Stimulated activated naive CD4-positive, alpha-beta T cell (primary cell): Measurements from ENCODE around the gene IQCK.
"Not testable (repeated sequence)": the region's sequence is repeated elsewhere in the genome, so short reads cannot be mapped to it uniquely, and the experiment has no call there.

Experiments used
- DNase-seq, 6 experiments: peaks; one replicate each; lab custom pipeline; 2025; lab: John Stamatoyannopoulos, UW

The IQCK gene, protein sequence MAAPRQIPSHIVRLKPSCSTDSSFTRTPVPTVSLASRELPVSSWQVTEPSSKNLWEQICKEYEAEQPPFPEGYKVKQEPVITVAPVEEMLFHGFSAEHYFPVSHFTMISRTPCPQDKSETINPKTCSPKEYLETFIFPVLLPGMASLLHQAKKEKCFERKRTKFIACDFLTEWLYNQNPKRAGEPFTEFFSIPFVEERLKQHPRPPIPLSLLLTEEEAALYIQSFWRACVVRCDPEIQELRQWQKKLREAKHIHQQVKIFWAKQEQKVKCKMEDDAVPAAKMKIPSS

DNA sequence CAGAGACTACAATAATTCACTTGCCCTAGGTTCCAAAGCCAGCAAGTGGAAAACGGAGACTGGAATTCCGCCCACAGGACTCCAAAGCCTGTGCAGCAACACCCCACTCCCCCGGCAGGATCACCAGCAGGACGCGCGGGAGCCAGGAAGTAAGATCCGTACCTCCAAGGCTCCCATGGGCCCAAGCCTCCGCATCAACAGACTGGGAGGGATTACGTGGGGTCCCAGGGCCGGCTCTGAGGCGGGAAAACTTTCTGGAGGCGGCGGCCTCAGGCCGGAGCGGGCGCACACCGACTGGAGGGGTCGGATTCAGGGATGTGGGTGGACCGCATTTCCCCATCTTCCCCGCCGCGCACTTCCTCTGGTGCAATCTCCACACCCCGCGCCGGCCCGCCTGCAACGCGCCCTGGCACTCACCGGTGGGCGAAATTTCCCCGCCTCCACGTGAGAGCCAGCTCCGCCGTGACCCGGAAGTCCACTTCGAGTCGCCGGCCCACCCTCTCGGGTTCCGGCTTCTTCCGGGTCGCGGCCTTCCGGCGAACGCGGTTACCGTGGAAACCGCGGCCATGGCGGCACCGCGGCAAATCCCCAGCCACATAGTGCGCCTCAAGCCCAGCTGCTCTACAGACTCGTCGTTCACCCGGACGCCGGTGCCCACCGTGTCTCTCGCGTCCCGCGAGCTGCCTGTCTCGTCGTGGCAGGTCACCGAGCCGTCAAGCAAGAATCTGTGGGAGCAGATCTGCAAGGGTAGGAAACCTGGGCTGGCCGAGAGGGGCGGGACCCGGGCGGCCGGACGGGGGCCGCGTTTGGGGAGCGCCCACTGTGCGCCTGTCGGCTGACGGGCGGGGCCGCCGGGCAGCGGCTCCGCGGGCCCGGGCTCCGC lies at the start of gene IQCK, which contains the start of gene KNOP1:
Gene IQCK, plus strand, starts transcription at position 531 of the 883 bp plus-strand sequence. Its CDS starts 36 bp downstream, at position 567.
Gene KNOP1, minus strand, starts transcription at position 487 of the 883 bp plus-strand sequence. CDS start 3,192 bp downstream, outside the sequence.
- peak; percentile 77 to 87 (median 84) for DNase-seq

GRCh38 chr16:19672378-19672777 lies 45.7 kb upstream of the IQCK start:
- no peak for DNase-seq

- no peak for DNase-seq
These were observed 43.6 kb upstream of the IQCK start for GRCh38 chr16:19674485-19674884.

DNA sequence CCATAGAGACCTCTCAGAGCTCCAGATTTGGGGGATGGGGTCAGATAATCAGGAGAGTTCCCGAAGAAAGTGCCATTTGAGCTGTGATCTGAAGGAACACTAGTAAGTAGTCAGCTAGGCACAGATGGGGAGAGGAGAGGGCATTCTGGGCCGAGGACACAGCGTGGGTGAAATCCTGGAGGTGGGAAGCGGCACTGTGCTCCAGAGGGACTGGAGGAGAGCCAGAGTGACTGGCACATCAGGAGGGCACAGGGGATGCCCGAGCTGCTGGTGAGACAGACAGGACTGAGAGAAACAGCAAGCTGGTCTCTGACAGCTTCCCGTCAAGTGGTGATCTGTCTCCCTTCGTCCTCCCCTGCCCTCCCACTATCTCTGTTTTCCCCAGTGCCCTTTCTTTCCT lies 40.7 kb upstream of the IQCK start:
- no peak for DNase-seq

- DNase-seq, result no peak
These were observed 39.3 kb upstream of the IQCK start for GRCh38 chr16:19678804-19679203.

DNA sequence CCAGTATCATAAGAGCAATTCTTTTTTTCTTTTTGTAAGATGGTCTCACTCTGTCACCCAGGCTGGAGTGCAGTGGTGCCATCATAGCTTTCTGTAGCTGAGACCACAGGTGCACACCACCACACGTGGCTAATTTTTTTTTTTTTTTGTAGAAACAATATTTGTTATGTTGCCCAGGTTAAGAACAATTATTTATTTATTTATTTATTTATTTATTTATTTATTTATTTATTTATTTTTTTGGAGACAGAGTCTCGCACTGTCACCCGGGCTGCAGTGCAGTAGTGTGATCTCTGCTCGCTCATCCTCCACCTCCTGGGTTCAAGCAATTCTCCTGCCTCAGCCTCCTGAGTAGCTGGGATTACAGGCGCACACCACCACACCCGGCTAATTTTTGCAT lies 38.8 kb upstream of the IQCK start:
- not testable (repeated sequence) for DNase-seq

GRCh38 chr16:19680881-19681340 lies 37.2 kb upstream of the IQCK start:
- no peak for DNase-seq

DNA sequence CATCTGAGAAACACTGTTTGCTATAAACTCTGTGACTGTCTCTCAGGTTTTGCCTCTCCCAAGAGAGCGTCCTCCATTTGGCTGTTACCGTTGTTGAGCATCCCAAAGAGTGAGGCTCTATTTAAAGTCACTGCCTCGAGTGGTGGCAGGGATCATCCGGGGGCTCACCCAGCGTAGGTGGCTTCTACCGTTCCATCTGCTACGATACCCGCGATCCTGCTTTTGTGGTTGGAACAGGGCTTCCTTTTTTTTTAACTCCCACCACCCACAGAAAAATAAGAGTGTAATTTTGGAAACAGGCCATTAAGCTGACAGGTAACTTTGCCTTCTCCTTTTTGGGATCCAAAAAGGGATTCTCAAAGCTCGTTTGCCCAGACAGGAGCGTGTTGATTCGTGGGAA lies 36.4 kb upstream of the IQCK start:
- no peak for DNase-seq

DNA sequence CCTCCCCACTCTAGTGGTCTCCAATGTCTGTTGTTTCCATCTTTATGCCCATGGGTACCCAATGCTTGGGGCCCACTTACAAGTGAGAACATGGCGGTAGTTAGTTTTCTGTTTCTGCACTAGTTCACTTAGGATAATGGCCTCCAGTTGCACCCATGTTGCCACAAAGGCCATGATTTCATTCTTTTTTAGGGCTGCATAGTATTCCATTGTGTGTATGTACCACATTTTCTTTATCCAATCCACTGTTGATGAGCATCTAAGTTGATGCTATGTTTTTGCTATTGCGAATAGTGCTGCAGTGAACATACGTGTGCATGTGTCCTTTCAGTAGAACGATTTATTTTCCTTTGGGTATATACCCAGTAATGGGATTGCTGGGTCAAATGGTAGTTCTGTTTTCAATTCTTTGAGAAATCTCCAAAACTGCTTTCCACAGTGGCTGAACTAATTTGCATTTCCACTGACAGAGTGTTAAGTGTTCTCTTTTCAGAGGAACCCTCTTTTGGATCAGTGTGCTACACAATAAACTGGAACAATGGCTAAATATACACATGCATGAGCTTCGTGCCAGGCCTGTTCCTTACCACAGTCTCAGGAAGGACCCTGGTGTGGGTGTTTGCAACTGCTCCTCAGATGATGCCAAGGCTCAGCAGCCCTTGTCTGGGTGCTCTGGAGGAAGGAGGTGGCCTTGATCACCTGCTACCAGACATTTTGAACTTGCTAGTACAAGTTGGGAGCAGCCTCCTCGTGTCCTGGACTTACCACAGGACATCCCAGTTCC lies 34.4 kb upstream of the IQCK start:
- no peak for DNase-seq

DNA sequence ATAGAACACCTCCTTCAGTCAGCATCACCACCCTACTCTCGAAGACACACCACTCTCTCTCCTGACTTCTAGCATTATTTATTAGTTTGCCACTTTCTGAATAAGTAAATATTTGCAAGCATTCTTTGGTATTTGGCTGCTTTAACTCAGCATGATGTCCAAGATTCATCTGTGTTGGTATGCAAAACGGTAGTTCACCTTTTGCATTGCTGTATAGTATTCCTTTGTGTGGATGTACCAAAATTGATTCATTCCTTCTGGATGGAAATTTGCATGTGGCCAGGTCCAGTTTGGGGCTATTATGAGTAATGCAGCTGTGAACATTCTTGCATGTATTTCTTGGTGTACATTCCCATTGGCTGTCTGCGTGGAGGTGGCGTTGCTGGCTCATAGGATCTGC lies 32.9 kb upstream of the IQCK start:
- no peak for DNase-seq

GRCh38 chr16:19687279-19687678 lies 30.8 kb upstream of the IQCK start:
- no peak for DNase-seq

- DNase-seq, result no peak
These were observed 29.6 kb upstream of the IQCK start for GRCh38 chr16:19688396-19689024.

GRCh38 chr16:19689342-19689741 lies 28.7 kb upstream of the IQCK start:
- DNase-seq, result no peak

GRCh38 chr16:19690196-19690595 lies 27.9 kb upstream of the IQCK start:
- no peak for DNase-seq

GRCh38 chr16:19691161-19691711 lies 26.8 kb upstream of the IQCK start:
- DNase-seq, result no peak

GRCh38 chr16:19694989-19695388 lies 23.1 kb upstream of the IQCK start:
- DNase-seq, result no peak

GRCh38 chr16:19696328-19696727 lies 21.7 kb upstream of the IQCK start:
- DNase-seq, result peak; percentile 41 to 83 (median 68)

DNA sequence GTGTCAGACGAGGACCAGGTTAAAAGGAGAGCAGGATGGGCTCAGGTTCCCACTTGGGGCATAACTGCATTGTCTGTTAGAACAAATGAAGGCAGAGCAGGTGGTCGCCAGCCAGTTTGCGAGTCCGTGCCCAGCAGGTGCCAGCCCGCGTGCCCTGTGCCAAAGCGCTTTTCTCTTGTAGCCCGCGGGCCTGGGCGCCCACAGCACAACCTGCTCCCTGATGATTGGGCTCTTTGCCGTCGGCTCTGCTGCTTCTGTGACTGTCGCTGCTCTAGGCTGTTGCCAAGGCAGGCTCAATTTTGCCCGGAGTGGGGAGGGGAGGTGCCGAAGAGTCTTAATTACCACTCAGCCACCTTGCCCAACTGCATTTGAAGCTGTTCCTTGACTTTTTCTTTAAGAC lies 21.1 kb upstream of the IQCK start:
- peak in 2 of 6 experiments; percentile 4 to 51 for DNase-seq

DNA sequence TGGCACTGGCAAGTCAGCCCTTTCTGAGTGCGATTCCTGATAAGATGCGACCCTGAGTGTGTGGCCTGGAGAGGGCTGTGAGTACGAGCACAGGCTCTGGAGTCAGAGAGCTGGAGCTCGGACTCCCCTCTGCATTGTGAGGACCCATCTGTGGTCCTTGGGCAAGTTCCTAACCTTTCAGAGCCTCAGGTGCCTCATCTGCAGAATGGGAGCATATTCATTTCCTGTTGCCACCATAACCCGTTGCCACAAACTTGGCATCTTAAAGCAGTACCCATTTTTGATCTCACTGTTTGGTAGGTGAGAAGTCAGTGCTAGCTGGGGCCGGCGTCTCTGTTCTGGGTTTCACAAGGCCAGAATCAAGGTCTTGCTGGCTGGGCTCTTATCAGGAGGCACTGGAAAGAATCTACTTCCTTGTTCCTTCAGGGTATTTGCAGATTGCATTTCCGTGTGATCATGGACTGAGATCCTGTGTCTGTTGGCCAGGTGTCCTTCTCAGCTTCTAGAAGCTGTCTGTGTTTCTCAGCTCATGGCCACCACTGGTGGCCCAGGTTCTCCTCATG lies 20.2 kb upstream of the IQCK start:
- DNase-seq, result no peak

GRCh38 chr16:19698480-19699465 lies 19.3 kb upstream of the IQCK start:
- no peak for DNase-seq
